HG03457 (cell line): ENCODE measurements around the gene FGFBP1.
"Not testable (repeated sequence)": the region's sequence is repeated elsewhere in the genome, so short reads cannot be mapped to it uniquely, and the experiment has no call there.

ENCODE experiments used
- ATAC-seq: cut with Tn5 transposase; IDR thresholded peaks from one replicate; pipeline ENCODE4 v1.9.1; 2021; ENCODE audit warnings: moderate number of reproducible peaks; ENCODE audit not compliant: unreplicated experiment

FGFBP1 gene

DNA sequence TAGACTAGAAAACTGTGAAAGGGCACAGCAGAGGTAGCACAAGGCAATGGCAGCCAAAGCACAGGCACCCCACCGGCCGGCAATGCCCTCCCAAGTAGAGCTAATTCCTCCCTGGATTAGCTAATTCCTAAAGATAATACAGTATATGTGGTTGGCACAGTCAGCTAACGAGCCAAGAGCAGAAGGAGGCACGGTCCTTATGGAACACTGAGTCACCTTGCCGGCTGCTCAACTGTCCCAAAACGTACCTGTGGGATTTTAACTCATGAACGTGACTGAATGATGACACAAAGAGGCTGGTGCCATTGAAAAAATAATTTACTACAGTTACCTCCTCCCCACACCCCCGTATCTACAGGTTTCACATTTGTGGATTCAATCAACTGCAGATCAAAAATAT, 9.1 kb upstream of the FGFBP1 start:
- ATAC-seq: no peak

DNA sequence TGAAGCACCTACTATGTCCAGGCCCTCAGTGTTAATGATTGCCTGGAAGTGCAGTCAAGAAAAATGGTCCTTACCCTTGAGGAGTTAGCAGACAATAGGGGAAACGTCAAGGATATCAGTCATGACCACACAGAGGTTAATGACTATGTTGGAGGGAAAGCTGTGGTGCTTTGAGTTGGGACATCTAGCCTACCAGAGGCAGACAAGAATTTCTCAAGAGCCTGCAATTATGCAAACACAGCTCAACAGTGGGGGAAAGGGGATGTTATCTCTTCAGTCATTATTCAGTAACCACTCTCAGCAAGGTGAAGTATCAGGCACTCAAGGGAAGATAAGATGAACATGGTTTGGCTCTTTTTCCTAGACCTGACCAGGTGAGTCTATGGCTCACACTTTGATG, 7.0 kb upstream of the FGFBP1 start:
- ATAC-seq: no peak

DNA sequence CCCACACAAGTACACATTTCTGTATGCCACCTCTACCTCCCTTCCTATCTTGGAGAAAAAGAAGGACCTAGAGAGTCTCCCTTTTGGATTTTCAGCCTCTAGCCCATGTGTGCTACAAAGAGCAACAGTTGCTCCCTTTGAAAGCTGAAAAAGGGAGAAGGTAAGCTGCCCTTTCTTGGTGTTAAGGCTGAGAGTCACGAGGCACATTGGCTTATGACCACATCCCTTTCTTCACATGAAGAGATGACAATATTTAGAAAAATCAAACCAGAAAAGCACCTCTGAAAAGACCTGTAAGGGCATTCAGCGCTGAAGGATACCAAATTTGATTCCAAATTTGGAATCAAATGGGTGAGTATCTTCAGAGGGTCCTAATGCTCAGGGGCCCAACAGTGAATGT, 6.4 kb upstream of the FGFBP1 start:
- ATAC-seq: no peak

DNA sequence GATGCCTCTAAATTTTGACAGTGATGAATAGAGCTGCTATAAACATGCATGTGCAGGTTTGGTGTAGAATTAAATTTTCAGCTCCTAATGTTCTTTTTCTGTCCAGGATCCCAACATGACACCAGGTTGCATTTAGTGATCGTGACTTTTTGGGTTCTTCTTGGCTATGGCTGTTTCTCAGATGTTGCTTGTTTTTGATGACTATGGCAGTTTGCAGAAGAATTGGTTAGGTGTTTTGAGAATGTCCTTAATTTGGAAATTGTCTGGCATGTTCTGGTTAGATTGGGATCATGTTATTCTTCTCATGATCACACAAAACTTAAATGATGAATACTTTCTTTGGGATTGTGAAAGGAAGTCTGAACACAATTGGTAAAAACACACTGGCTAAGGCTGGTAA, 3.7 kb upstream of the FGFBP1 start:
- no peak for ATAC-seq

DNA sequence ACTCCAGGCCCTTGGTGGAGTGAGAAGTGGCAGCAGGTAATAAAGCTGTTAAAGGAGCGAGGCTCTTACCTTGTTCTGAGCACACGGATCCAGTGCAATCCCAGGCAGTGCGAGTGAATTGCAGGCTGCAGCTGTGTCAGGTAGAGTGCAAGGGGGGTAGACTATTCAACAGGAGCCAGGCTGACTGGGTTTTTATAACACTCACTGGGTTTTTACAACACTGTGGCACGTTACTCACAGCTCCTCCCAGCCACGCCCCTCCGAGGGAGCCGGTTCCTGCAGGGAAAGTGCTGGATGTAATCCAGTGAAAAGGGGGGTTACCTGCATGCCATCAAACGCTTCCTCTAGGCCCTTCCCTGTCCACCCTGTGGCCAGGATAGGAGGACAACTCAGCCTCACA, 358 bp downstream of the FGFBP1 start:
- no peak for ATAC-seq

DNA sequence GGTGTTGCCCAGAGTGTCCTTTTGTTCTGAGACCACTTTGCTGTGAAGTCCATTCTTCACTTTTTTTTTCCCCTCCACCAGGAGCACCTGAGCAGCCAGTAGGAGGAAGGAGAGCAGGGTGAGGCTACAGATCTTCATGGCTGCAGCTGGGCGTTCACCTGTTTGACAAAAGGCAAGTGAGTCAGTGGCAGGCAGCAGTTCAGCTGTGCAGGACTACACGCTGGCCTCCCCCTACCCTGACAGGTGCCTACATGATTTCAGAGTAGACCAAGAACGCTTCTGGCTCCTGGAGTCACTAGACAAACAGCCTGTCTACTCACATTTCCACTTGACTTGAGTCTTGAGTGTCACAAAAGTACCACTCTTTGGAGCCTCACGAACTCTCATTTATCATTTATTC, 2.0 kb downstream of the FGFBP1 start:
- no peak for ATAC-seq

DNA sequence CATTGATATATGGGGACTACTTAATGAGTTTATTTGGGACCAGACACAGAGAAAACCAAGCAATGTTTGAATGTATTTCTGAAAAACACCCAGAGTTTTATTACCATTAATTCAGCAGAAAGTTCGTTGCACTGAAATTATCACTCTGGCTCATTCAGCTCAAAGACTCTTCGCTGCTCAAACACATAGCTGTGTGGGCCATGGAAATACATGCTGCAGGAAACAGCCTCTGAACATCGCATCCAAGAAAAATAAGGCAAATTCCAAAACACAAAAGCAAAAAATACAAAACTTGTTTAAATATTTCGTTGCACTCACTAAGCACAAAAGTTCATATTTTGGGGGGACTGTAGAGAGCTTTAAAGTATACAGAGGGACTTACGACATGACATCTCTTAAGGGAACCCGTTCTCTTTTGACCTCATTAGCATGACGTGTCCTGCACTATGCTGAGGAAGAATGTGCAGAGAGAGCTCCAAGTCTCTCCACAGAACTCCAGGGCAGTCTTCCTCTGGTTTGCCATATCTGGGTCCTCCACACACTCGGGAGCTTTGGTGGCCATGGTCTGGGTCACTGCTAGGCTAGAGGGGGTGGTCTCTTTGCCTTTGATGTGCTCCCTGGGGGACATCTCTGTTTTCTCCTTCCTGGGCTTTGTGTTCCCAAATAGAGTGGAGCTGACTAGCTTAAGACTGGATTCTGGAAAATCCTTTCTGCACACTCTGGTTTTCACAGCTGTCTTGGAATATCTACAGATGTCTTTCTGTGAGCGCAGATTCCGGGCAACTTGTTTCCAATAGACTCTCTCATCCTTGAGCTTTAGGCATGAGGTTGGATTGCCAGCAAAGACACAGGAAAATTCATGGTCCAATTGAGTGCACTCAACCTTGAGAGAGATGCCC, 2.8 kb downstream of the FGFBP1 start:
- no peak for ATAC-seq

DNA sequence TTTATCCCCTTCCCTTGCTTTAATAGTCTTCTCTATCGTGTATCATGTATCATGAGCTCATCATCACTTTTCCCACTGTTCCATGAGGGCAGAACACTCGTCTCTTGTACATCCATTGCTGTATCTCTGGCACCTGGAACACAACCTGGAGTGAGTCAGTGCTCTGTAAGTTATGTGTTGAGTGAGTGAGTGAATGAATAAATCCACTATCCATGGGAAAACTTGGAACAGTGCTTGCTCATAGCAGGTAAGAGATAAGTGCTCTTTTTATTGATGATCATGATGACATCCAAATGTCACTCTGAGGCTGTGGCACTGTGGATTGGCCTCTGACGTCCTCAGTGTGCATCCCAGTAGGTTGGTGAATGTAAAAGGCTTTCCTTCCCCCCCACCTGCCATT, 4.3 kb downstream of the FGFBP1 start:
- no peak for ATAC-seq

DNA sequence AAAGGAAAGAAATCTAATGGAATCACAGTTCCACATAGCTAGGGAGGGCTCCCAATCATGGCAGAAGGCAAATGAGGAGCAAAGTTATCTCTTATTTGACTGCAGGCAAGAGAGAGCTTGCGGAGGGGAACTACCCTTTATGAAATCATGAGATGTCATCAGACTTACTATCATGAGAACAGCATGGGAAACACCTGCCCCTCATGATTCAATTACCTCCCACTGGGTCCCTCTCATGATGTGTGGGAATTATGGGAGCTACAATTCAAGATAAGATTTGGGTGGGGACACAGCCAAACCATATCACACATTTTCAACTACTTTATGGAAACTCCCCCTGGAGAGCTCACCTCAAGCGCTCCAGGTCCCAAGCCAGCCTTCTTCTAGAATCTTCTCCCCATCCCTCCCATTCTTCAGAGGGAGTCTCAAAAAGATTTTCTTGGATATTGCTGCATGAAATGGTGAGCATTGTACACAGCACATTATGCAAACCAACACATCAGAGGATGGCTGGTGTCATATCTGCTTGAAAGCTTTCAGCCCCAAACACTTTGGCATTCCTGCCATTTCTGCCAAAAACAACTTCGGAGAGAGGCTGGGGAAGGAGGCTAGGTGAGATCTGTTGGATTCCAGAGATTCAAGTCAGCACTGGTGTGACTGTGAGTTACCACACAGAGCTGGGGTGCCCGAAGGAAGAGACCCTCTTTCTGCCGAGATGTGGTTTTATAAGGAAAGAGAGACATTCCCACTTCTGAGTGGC, 6.9 kb downstream of the FGFBP1 start:
- no peak for ATAC-seq

DNA sequence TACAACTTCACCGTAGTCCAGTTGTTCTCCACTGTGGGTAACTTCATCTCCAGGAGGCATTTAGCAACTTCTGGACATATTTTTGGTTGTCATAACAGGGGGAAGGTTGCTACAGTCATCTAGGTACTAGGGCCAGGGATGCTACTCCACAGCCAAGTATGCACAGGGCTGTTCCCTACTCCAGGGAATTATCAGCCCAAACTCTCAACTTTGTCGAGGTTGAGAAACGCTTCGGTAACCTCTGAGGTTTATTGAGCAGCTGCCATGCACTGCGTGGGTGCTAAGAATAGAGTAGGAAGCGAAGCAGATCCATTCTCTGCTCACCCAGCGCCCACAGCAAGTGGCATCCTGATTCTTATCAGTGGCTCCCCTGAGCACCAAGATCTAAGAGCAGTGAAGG, 8.2 kb downstream of the FGFBP1 start:
- ATAC-seq: no peak

DNA sequence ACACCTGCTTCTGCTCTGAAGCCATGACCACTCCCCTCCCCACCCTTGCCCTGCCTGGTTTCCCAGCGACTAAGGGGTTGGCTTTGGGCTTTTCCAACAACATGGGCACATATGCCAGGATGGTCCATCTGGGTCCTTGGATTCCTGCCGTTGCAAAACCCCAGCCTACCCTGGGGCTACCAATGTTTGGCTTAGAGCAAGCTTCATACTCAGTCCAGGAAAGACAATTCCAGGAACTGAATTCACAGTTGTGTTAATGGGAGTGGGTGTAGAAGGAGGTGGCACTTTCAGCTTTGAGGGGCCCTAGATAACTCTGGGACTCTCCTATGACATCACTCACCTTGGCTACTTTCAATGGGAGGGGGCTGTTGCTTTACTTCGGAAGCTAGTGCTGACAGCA, 9.0 kb downstream of the FGFBP1 start:
- no peak for ATAC-seq

DNA sequence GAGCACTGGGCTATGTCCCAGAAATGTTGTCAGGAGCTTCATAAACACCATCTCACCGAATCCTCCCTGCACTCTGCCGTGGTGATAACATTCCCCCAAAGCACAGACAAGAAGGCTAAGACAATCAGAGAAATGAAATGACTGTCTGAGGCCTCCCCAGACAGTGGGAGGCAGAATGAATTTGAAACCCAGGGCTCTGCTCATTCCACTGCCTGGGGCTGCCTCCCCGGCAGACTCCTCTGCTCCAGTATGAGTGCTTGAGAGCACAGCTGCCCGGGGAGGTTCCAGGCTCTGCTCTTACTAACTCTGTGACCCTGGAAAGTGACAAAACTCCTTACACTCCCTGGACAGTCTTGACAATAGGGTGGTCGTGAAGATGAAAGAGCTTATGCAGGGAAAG, 9.7 kb downstream of the FGFBP1 start:
- no peak for ATAC-seq

DNA sequence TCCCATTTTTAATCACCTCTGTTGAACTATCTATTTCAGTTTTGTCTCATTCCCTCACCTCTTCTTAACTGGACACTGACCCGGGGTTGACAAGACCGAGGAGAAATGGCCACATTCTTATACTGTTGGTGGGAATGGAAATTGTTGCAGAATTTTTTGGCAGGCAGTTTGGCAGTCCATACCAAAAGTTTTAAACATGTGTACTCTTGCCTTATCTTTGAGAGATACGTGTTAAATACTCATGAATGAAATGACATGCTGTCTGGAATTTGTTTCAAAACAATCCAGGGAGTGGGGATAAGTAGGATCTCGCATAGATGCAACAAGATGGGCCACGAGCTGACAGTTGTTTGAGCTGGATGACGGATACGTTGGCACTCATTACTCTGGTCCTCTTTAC, 12.1 kb downstream of the FGFBP1 start:
- no peak for ATAC-seq

DNA sequence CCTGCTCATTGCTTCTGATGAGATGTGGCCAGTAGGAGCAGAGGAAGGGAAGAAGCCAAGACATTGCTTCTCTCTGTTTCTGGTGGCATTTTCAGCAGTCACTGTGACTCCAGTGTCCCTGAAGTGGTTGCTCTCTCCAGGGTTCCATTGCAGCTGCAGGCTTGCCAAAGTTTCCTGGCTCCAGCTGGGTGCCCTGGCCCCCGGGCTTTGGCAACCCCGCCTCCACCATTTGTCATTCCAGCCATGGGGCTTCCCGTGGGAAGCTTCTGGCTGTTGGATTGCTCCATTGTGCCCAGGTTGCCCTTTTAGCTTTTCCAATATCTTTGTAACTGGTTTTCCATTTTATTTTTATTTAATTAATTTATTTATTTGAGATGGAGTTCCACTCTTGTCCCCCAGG, 12.7 kb downstream of the FGFBP1 start:
- ATAC-seq: no peak

DNA sequence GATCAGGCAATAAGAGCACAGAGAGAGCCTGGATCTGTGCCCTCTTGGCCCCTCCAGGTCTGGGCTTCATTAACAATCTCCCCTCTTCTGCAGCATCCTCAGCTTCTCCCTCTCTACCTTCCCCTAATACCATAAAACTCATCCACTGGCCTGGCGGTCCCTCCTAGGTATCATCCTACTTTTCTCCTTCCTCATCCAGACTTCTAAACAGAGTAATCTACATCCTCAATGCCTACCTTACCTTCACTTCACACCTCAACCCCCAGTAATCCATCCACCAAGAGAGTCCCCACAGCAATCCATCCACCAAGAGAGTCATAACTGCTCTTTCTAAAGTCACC, 17.0 kb downstream of the FGFBP1 start:
- no peak for ATAC-seq

DNA sequence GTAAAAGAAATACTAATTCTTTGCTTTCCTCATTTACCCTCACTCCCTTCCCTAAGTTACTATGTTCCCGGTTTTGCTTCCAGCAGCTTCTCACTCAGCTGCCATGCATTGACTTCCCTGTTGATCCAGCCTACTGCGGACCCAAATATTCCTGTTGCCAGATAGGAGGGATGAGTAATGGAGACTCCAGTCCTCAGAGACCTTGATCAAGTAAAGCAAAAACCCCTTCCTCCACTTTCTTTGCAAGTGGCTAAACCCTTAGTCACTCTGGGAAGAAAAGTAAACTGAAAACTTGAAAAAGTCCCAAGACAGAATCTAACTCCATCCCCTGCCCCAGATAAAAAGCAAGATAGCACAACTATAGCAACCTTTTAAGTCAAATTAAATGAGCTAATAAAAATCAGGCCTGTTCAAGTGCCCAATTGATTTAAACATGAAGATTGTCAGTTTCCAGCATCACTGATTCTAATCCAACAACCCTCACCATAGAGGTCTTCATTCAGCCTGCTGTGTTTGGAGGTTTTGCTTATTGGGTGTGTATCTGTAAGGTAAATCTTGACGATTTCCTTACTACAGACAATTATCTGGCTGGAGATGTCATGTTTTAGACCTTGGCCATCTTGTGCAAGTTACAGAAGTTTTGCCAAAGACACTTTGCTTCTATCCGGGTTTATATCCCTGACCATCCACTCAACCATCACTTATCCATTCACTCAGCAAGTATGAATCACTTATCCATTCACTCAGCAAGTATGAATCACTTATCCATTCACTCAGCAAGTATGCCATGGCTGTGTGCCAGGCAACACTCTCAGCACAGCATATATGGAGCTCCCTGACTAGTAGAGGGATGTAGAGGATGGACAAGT, 17.6 kb downstream of the FGFBP1 start:
- ATAC-seq: no peak

DNA sequence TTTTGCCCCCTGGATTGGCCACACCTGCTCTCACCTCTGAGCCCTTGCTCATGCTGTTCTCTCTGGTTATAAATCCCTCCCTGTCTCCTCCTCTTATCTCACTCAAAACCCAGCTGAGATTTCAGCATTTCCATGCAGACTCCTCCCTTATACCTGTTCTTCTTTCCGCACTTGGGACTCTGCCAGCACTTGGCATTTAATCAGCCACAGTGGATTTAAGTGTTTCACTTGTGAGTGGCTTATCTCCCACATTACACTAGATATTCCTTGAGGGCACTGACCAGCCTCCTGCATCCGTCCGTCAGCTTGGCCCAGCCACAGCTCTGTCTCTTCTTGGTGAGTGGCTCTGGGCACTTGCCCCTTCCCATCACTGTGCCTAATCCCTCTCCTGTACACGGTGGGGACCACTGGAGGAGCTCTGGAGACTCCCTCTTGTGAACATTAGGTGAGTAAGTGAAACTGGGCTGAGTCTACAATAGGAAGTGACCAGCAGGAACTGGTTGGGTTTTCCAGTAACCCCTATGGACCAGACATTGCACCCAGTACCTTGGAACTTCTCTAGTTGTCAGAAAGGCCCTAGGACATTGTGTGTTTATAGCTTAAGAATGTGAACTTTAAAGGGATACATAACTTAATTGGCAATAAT, 19.9 kb downstream of the FGFBP1 start:
- no peak for ATAC-seq

DNA sequence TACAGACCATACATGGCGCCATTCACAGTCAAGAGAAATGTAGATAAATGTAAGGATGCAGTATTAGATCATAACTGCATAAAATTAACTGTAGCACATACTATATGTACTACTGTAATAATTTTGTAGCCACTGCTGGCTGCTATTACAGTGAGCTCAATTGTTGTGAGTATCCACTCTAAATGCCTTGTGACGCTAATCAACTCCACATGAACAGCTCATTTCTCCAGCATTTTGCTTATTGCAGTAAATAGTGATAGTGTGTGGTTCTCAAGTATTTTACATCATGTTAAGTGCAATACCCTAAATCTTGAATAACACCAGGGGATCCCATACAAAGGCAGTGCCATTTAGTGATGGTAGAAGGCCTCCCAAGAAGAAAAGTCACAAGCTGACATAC, 21.2 kb downstream of the FGFBP1 start:
- no peak for ATAC-seq

DNA sequence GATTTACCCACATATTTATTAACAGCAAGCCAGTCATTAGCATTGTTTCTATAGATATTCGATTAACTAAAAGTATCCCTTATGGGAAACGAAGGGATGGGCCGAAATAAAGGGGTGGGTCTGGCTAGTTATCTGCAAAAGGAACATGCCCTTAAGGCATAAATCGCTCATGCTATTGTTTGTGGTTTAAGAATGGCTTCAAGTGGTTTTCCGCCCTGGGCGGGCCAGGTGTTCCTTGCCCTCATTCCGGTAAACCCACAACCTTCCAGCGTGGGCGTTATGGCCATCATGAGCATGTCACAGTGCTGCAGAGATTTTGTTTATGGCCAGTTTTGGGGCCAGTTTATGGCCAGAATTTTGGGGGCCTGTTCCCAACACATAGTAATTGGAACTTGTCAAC, 22.2 kb downstream of the FGFBP1 start:
- ATAC-seq: not testable (repeated sequence)

DNA sequence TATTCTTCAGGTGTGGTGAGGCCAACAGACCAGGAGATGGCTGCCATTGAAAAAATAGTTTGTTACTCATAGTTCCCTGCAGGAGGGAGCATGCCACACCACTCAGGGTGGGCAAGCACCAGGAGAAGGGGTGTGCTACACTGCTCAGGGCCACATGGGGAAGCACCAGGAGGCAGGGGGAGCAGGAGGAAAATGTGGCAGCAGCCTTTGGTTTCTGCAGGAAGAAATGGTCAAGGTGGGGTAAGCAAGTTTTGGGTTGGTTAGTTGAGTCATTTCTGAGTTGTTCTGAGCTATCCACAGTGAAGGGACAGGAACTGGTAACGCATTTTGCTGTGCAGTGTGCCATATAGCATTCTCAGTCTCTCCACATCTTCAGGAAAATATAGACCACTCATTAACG, 23.8 kb downstream of the FGFBP1 start:
- ATAC-seq: no peak

DNA sequence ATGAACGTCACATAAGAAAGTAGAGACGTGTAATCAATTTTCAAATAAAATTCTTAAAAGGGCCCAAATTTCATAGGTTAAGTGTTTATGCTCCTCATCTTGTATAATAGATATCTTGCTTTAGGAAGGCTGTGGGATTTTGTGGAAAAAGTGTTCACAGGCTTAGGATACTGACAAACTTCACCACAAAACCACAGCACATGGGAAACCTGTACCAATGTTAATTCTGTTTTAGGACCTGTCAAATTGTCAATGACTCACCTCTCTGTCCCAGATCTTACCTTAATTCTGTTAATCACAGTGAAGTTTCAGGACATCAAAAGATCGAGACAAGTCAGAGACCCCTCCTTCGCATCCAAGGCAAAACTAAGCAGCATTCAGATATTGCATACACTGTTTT, 24.2 kb downstream of the FGFBP1 start:
- no peak for ATAC-seq
